Panc1 (cell line): Measurements from ENCODE around the gene TMEM14C.

Experiments used
- CTCF ChIP-seq: fragments of 450-650 bp; IDR thresholded peaks from 2 replicates; pipeline ENCODE4 v1.5.1; 2017; ENCODE audit warnings: mild to moderate bottlenecking
- POLR2AphosphoS5 ChIP-seq: IDR thresholded peaks from 2 replicates; pipeline ENCODE4 v1.6.1; 2012; ENCODE audit warnings: mild to moderate bottlenecking, low read depth, low read length, moderate library complexity
- SIN3A ChIP-seq: IDR thresholded peaks from 2 replicates; pipeline ENCODE4 v1.6.1; 2012; ENCODE audit warnings: low read depth, mild to moderate bottlenecking, low read length, moderate library complexity, borderline replicate concordance; ENCODE audit not compliant: insufficient read depth
- TCF7L2 ChIP-seq: IDR thresholded peaks from 2 replicates; pipeline ENCODE4 v1.6.1; 2011; ENCODE audit warnings: mild to moderate bottlenecking, low read depth, low read length, inconsistent platforms
- TF ChIP-seq, protein P1 (sequence below), 2 experiments: IDR thresholded peaks; 2 replicates each; pipeline ENCODE4 v1.6.1; 2011 to 2012; ENCODE audit warnings: low read depth in 2 of 2, control low read depth in 1 of 2, low read length in 1 of 2, mild to moderate bottlenecking in 1 of 2, moderate library complexity in 1 of 2; ENCODE audit not compliant: insufficient read depth in 1 of 2

GRCh38 chr6:10746915-10747250, 24.0 kb downstream of the TMEM14C start:
- no peak for TF ChIP-seq CTCF
- TF ChIP-seq POLR2AphosphoS5, result no peak
- TF ChIP-seq SIN3A, result no peak
- no peak for TF ChIP-seq TCF7L2
- TF ChIP-seq, protein P1, sequence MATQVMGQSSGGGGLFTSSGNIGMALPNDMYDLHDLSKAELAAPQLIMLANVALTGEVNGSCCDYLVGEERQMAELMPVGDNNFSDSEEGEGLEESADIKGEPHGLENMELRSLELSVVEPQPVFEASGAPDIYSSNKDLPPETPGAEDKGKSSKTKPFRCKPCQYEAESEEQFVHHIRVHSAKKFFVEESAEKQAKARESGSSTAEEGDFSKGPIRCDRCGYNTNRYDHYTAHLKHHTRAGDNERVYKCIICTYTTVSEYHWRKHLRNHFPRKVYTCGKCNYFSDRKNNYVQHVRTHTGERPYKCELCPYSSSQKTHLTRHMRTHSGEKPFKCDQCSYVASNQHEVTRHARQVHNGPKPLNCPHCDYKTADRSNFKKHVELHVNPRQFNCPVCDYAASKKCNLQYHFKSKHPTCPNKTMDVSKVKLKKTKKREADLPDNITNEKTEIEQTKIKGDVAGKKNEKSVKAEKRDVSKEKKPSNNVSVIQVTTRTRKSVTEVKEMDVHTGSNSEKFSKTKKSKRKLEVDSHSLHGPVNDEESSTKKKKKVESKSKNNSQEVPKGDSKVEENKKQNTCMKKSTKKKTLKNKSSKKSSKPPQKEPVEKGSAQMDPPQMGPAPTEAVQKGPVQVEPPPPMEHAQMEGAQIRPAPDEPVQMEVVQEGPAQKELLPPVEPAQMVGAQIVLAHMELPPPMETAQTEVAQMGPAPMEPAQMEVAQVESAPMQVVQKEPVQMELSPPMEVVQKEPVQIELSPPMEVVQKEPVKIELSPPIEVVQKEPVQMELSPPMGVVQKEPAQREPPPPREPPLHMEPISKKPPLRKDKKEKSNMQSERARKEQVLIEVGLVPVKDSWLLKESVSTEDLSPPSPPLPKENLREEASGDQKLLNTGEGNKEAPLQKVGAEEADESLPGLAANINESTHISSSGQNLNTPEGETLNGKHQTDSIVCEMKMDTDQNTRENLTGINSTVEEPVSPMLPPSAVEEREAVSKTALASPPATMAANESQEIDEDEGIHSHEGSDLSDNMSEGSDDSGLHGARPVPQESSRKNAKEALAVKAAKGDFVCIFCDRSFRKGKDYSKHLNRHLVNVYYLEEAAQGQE (IDR thresholded peaks at IDR 0.05; ENCODE audit: insufficient read depth in 1 of 2, low read depth in 2 of 2, low read length in 1 of 2), result no peak
